DOHH2 (cell line): ENCODE data around the gene SPATA12.

Experiments
- H3F3A ChIP-seq: fragments of 200-600 bp; sonication (generic), shearing (Covaris generic); 2 replicates; pipeline ENCODE4 v1.6.0; 2016; ENCODE audit warnings: antibody characterized with exemption, mild to moderate bottlenecking; ENCODE audit not compliant: control insufficient read depth, insufficient read depth
- H3K27ac ChIP-seq: fragments of 200-600 bp; sonication (generic); 2 replicates; pipeline ENCODE4 v1.5.1; 2014; ENCODE audit warnings: low read depth, mild to moderate bottlenecking, low read length, moderate library complexity
- H3K27me3 ChIP-seq: fragments of 200-600 bp; sonication (generic); 2 replicates; pipeline ENCODE4 v1.6.1; 2014; ENCODE audit warnings: mild to moderate bottlenecking, low read length, mixed read lengths; ENCODE audit not compliant: control insufficient read depth
- H3K36me3 ChIP-seq: fragments of 200-600 bp; sonication (generic); 2 replicates; pipeline ENCODE4 v1.6.1; 2014; ENCODE audit warnings: mild to moderate bottlenecking, low read length, moderate library complexity, mixed read lengths; ENCODE audit not compliant: control insufficient read depth
- H3K4me1 ChIP-seq: fragments of 200-600 bp; sonication (generic); 2 replicates; pipeline ENCODE4 v1.6.1; 2014; ENCODE audit warnings: mild to moderate bottlenecking, low read length, mixed read lengths; ENCODE audit not compliant: control insufficient read depth
- H3K4me2 ChIP-seq: fragments of 200-600 bp; sonication (generic); 2 replicates; pipeline ENCODE4 v1.6.0; 2014; ENCODE audit warnings: mild to moderate bottlenecking, low read length, moderate library complexity
- H3K4me3 ChIP-seq: fragments of 200-600 bp; sonication (generic); 2 replicates; pipeline ENCODE4 v1.5.1; 2014; ENCODE audit warnings: mild to moderate bottlenecking, low read length, mixed read lengths
- H3K79me2 ChIP-seq: fragments of 200-600 bp; sonication (generic); 2 replicates; pipeline ENCODE4 v1.6.1; 2014; ENCODE audit warnings: mild to moderate bottlenecking, low read length, mixed read lengths; ENCODE audit not compliant: control insufficient read depth
- H3K9me2 ChIP-seq: fragments of 200-600 bp; sonication (generic); replicated peaks from 2 replicates; pipeline ENCODE4 v1.6.1; 2014; ENCODE audit warnings: mild to moderate bottlenecking, low read length, mixed read lengths; ENCODE audit not compliant: control insufficient read depth
- H3K9me3 ChIP-seq: fragments of 200-600 bp; sonication (generic); 2 replicates; pipeline ENCODE4 v1.6.1; 2014; ENCODE audit warnings: antibody characterized with exemption, low read length, mixed read lengths; ENCODE audit not compliant: control insufficient read depth, insufficient read depth
- H4K20me1 ChIP-seq: fragments of 200-600 bp; sonication (generic); 2 replicates; pipeline ENCODE4 v1.6.0; 2014; ENCODE audit warnings: low read depth, mild to moderate bottlenecking, antibody characterized with exemption, low read length, moderate library complexity; ENCODE audit not compliant: control insufficient read depth, insufficient read depth
- CTCF ChIP-seq: fragments of 200-600 bp; sonication (generic); IDR thresholded peaks from one replicate; pipeline ENCODE4 v1.5.1; 2014; ENCODE audit warnings: antibody characterized with exemption, mild to moderate bottlenecking, low read depth, low read length; ENCODE audit not compliant: poor library complexity, severe bottlenecking
- EZH2phosphoT487 ChIP-seq: fragments of 200-600 bp; sonication (generic); IDR thresholded peaks from 2 replicates; pipeline ENCODE4 v1.6.1; 2017; ENCODE audit warnings: borderline replicate concordance, mild to moderate bottlenecking, antibody characterized with exemption, low read length, moderate library complexity, mixed read lengths

The SPATA12 gene

GRCh38 chr3:57015350-57015729 is 45.1 kb upstream of the SPATA12 start:
- H3K9me3 ChIP-seq, result no peaks in the 10 kb centered on the region
- H3K79me2 ChIP-seq, result no peaks in the 10 kb centered on the region
- peak overlapping the region; percentile 26; the same call in 1 of the 2 replicates for H3K27ac ChIP-seq
- H3K9me2 ChIP-seq, result no peaks in the 10 kb centered on the region
- no peaks in the 10 kb centered on the region for H3K36me3 ChIP-seq
- H4K20me1 ChIP-seq, result no peaks in the 10 kb centered on the region
- no peak overlapping the region for H3K4me2 ChIP-seq
- no peaks in the 10 kb centered on the region for H3F3A ChIP-seq
- no peaks in the 10 kb centered on the region for H3K27me3 ChIP-seq
- TF ChIP-seq CTCF (no peak), EZH2phosphoT487 (no peak)
- H3K4me1 ChIP-seq, result peaks cover 43% of the 10 kb centered on the region
- no peak overlapping the region for H3K4me3 ChIP-seq

GRCh38 chr3:57015912-57016311 is 44.6 kb upstream of the SPATA12 start:
- Histone ChIP-seq H3K27ac (no peak overlapping the region; the same call in 1 of the 2 replicates), H4K20me1 (no peaks in the 10 kb centered on the region), H3K9me2 (no peaks in the 10 kb centered on the region), H3K27me3 (no peaks in the 10 kb centered on the region), H3K9me3 (no peaks in the 10 kb centered on the region), H3K79me2 (no peaks in the 10 kb centered on the region), H3K36me3 (no peaks in the 10 kb centered on the region), H3K4me1 (peaks cover 43% of the 10 kb centered on the region), H3F3A (no peaks in the 10 kb centered on the region), H3K4me2 (no peak overlapping the region), H3K4me3 (no peak overlapping the region)
- TF ChIP-seq CTCF (no peak), EZH2phosphoT487 (no peak)

- Histone ChIP-seq H3K27ac (no peak overlapping the region), H4K20me1 (no peaks in the 10 kb centered on the region), H3K36me3 (no peaks in the 10 kb centered on the region), H3K4me3 (no peak overlapping the region), H3K79me2 (no peaks in the 10 kb centered on the region), H3K4me2 (no peak overlapping the region), H3F3A (no peaks in the 10 kb centered on the region), H3K27me3 (no peaks in the 10 kb centered on the region), H3K9me3 (no peaks in the 10 kb centered on the region), H3K4me1 (peaks cover 43% of the 10 kb centered on the region), H3K9me2 (no peaks in the 10 kb centered on the region)
- TF ChIP-seq CTCF (no peak), EZH2phosphoT487 (no peak)
These were observed 43.0 kb upstream of the SPATA12 start for GRCh38 chr3:57017459-57017845.

GRCh38 chr3:57018246-57018645 is 42.2 kb upstream of the SPATA12 start:
- H3F3A ChIP-seq, result no peaks in the 10 kb centered on the region
- no peaks in the 10 kb centered on the region for H4K20me1 ChIP-seq
- no peaks in the 10 kb centered on the region for H3K79me2 ChIP-seq
- no peaks in the 10 kb centered on the region for H3K36me3 ChIP-seq
- TF ChIP-seq EZH2phosphoT487 (no peak), CTCF (no peak)
- no peaks in the 10 kb centered on the region for H3K27me3 ChIP-seq
- H3K4me1 ChIP-seq, result peaks cover 43% of the 10 kb centered on the region
- no peak overlapping the region for H3K4me3 ChIP-seq
- no peaks in the 10 kb centered on the region for H3K9me3 ChIP-seq
- no peak overlapping the region for H3K4me2 ChIP-seq
- no peak overlapping the region for H3K27ac ChIP-seq
- H3K9me2 ChIP-seq, result no peaks in the 10 kb centered on the region
